ENCODE measurements around the gene RHOBTB1.

DNA sequence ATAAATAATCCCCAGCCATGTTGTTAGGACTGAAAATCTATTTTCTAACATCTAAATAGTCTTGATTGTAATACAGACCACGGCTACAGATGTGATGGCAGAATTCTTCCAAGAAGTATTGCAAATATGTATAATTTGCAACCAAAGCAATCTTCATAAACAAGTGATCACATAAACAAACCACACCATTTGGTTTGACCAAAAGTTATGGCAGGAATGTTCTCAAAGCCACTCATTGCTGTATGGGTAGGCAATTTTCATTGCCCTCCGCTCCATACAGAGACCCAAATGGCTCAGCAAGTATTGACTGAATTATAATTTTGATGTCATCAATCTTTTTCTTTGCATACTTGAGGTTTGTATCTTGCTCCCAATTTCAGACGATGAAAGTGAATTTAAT lies 19.0 kb upstream of the RHOBTB1 start:
- TF ChIP-seq, protein P1, sequence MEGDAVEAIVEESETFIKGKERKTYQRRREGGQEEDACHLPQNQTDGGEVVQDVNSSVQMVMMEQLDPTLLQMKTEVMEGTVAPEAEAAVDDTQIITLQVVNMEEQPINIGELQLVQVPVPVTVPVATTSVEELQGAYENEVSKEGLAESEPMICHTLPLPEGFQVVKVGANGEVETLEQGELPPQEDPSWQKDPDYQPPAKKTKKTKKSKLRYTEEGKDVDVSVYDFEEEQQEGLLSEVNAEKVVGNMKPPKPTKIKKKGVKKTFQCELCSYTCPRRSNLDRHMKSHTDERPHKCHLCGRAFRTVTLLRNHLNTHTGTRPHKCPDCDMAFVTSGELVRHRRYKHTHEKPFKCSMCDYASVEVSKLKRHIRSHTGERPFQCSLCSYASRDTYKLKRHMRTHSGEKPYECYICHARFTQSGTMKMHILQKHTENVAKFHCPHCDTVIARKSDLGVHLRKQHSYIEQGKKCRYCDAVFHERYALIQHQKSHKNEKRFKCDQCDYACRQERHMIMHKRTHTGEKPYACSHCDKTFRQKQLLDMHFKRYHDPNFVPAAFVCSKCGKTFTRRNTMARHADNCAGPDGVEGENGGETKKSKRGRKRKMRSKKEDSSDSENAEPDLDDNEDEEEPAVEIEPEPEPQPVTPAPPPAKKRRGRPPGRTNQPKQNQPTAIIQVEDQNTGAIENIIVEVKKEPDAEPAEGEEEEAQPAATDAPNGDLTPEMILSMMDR (IDR thresholded peaks at IDR 0.05; ENCODE audit: low read length) = no peak
- TF ChIP-seq EZH2 (IDR thresholded peaks at IDR 0.05; ENCODE audit: borderline replicate concordance, low read length) = no peak

All from OCI-LY1 (cell line).